Lung (tissue), 12 donors: ENCODE results near the gene GPBAR1. TPM values are rescaled to one million over a fixed set of nuclear protein-coding genes. Genes with fewer than 3 reads are reported as not detected.

ENCODE experiments used
- ATAC-seq: fragments of 200-7000 bp; cut with Tn5 transposase; one replicate; pipeline ENCODE4 v1.9.1; 2020; ENCODE audit warnings: moderate number of reproducible peaks; ENCODE audit not compliant: insufficient read depth, low FRiP score
- DNase-seq, 3 donors: peaks; one replicate each; pipeline ENCODE4 v3.0.0-alpha.2; 2013 to 2017
- H3K27ac ChIP-seq, 2 donors: one replicate each; pipeline ENCODE4 v1.5.1; 2013; ENCODE audit warnings: mild to moderate bottlenecking in 2 of 2, moderate library complexity in 2 of 2, control low read depth in 1 of 2, inconsistent platforms in 1 of 2, low read depth in 1 of 2, low read length in 1 of 2
- H3K27me3 ChIP-seq, 3 donors: one replicate each; pipeline ENCODE4 v1.5.1; 2013; ENCODE audit warnings: low read length in 2 of 3; ENCODE audit not compliant: control insufficient read depth in 3 of 3, insufficient read depth in 3 of 3
- H3K36me3 ChIP-seq, 4 donors: one replicate each; pipeline ENCODE4 v1.5.1; 2013; ENCODE audit warnings: low read length in 4 of 4, mild to moderate bottlenecking in 1 of 4, moderate library complexity in 1 of 4; ENCODE audit not compliant: control insufficient read depth in 4 of 4, insufficient read depth in 4 of 4
- H3K4me1 ChIP-seq, 5 donors: one replicate each; pipeline ENCODE4 v1.5.1; 2013; ENCODE audit warnings: low read length in 5 of 5, mild to moderate bottlenecking in 2 of 5, moderate library complexity in 1 of 5; ENCODE audit not compliant: control insufficient read depth in 5 of 5, insufficient read depth in 5 of 5
- H3K4me3 ChIP-seq: one replicate; pipeline ENCODE4 v1.5.1; 2013; ENCODE audit warnings: mild to moderate bottlenecking, control low read depth, moderate library complexity
- H3K9ac ChIP-seq, 2 donors: one replicate each; pipeline ENCODE4 v1.5.1; 2013; ENCODE audit warnings: low read length in 2 of 2, control low read depth in 1 of 2; ENCODE audit not compliant: insufficient read depth in 1 of 2
- H3K9me3 ChIP-seq, 4 donors: one replicate each; pipeline ENCODE4 v1.5.1; 2013; ENCODE audit warnings: low read length in 3 of 4, mild to moderate bottlenecking in 1 of 4, moderate library complexity in 1 of 4; ENCODE audit not compliant: control insufficient read depth in 4 of 4, insufficient read depth in 3 of 4
- WGBS, 2 donors: extraction: QIAGEN DNeasy Blood & Tissue Kit; methylation state at CpG; one replicate each; pipeline ENCODE4 v1.1.7; 2013; 5-methylcytosine and 5-hydroxymethylcytosine counted together
- polyA plus RNA-seq, 2 donors: library from polyadenylated mRNA; stranded (reverse); fragments of 200-250 nt; gene quantifications; one replicate each; pipeline ENCODE4 v1.2.1, GENCODE V29; 2013
- total RNA-seq, 2 donors: library from RNA; depleted of rRNA in 1 of 2; stranded (reverse); fragments of >200 nt in 1 of 2; gene quantifications; one replicate each; pipeline ENCODE4 v1.2.1, GENCODE V29; 2014 to 2021
- TF ChIP-seq, protein P1 (sequence below): IDR thresholded peaks from 2 replicates; pipeline ENCODE4 v1.5.1; 2012; ENCODE audit warnings: mild to moderate bottlenecking; ENCODE audit errors: control extremely low read depth, extremely low read depth
- donor health status: control.
- donor health status: control.
- donor health status: Bipolar disorder and iron deficiency.
- donor health status: healthy.
- donor health status: DM: yes; HTN: yes; CAD: no.

GPBAR1 gene
- total and polyA plus RNA-seq, 4 donors = 0.60 to 3.3 (median 2.1) TPM

DNA sequence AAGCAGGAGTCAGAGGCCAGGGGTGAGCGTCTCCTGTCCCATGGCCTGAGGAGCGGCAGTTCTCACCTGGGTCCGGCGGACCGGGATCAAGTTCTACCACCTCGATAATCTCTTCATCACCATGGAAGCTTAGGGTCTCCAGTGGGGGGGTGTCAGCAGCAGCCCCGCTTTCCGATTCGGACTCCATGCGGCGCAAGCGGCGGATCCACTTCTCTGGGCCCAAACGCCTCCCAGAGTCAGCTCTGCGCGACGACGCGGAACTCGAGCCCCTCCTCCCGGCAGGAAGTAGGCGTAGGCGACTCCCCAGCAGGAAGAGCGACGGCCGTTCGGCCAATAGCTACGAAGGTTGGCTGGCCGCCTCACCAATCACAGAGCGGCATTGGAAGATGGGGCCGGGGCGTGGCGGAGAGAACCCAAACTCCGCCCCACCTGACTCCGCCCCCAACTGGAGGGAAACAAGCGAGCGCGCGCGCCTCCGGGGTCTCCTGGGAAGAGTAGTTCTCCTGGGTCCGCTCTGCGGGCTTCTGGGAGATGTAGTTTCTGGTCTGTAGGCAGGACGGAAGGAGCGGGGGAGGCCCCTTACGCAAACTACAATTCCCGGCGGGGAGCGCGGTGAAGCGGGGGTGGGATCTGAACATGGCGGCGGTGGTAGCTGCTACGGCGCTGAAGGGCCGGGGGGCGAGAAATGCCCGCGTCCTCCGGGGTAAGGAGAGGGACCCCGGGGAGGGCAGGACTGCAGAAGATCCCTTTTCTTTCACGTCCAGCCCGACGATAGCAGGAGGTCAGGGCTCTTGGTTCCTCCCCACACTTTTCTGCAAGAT is 9.3 kb downstream of the GPBAR1 start, which contains the start of the genes AAMP and PNKD:
Gene AAMP, minus strand, starts transcription at position 238 of the 821 bp plus-strand sequence. Its CDS starts 51 bp downstream, at position 187.
Gene PNKD, plus strand, starts transcription at position 620 of the 821 bp plus-strand sequence. Its CDS starts 17 bp downstream, at position 637.
- TF ChIP-seq, protein P1, sequence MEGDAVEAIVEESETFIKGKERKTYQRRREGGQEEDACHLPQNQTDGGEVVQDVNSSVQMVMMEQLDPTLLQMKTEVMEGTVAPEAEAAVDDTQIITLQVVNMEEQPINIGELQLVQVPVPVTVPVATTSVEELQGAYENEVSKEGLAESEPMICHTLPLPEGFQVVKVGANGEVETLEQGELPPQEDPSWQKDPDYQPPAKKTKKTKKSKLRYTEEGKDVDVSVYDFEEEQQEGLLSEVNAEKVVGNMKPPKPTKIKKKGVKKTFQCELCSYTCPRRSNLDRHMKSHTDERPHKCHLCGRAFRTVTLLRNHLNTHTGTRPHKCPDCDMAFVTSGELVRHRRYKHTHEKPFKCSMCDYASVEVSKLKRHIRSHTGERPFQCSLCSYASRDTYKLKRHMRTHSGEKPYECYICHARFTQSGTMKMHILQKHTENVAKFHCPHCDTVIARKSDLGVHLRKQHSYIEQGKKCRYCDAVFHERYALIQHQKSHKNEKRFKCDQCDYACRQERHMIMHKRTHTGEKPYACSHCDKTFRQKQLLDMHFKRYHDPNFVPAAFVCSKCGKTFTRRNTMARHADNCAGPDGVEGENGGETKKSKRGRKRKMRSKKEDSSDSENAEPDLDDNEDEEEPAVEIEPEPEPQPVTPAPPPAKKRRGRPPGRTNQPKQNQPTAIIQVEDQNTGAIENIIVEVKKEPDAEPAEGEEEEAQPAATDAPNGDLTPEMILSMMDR = no peak
- no peaks in the 10 kb centered on the region for H3K9me3 ChIP-seq
- no peaks in the 10 kb centered on the region for H3K27me3 ChIP-seq
- ATAC-seq = peak; percentile 90
- peak within 1 kb of the TSS; percentile 88 to 97 for H3K9ac ChIP-seq
- peak within 1 kb of the TSS; percentile 69 to 84 for H3K27ac ChIP-seq
- peak within 1 kb of the TSS; percentile 74 for H3K4me3 ChIP-seq
- H3K4me1 ChIP-seq = peaks cover 5 to 27% (median 11%) of the 10 kb centered on the region in 5 donors
- 0% methylated on average over 62 to 64 of the region's 64 CpGs for WGBS, 2 donors
- peaks cover 12 to 31% (median 24%) of the 10 kb centered on the region in 4 donors for H3K36me3 ChIP-seq
- peak; percentile 100 for DNase-seq

DNA sequence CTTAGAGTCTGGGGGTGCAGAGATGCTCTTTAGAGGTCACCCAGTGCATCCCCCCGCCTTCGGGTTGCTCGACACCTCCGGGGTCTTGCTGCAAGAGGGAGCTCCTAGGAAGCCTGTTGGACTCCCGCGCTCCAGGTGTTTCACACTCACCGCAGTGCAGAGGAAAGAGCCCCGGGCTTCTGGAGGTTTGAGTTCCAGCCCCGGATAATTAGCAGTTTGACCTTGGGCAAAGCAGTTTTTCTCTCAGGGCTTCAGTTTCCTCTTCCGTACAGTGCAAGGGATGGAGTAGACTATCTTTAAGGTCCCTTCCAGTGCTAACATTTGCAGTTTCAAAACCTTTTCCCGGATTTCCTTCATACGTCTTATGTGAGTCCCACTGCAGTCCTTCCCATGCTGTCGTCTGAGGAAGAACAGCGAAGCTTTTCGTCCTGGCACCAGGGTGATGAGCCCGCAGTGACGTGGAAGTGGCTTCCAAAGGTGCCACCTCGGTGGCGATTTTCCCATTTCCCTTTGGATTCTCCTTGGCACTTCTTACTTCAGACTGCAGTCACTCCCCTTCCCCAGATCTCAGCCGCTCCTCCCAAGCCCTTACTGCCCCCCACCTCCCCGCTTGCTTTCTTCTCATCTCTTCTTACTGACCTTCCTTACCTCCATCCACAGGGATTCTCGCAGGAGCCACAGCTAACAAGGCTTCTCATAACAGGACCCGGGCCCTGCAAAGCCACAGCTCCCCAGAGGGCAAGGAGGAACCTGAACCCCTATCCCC is 10.1 kb downstream of the GPBAR1 start:
- WGBS, 2 donors = 4 to 9% methylated on average over 23 of the region's 23 CpGs
- Histone ChIP-seq H3K9me3 (no peaks in the 10 kb centered on the region), H3K4me1 (peaks cover 5 to 27% (median 11%) of the 10 kb centered on the region in 5 donors), H3K9ac (peak overlapping the region in 1 of 2 donors; percentile 59), H3K36me3 (peaks cover 13 to 33% (median 28%) of the 10 kb centered on the region in 4 donors), H3K4me3 (peak overlapping the region; percentile 74), H3K27ac (peak overlapping the region; percentile 18 to 69), H3K27me3 (no peaks in the 10 kb centered on the region)
- TF ChIP-seq, protein P1 = no peak
- no peak for DNase-seq
- ATAC-seq = no peak

DNA sequence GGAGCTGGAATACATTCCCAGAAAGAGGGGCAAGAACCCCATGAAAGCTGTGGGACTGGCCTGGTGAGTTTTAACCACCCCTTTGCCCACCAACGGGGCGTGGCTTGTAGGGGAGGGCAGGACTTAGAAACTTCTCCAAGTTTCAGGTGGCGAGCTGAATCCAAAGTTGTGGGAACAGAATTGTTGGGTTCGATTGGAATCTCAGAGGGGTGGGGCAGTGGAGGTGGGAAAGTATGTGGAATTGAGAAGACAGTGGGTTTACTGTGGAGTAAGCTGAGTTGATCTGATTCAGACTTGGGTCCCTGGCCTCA is 10.6 kb downstream of the GPBAR1 start:
- Histone ChIP-seq H3K9me3 (no peaks in the 10 kb centered on the region), H3K4me1 (peaks cover 5 to 27% (median 11%) of the 10 kb centered on the region in 5 donors), H3K36me3 (peaks cover 18 to 32% (median 29%) of the 10 kb centered on the region in 4 donors), H3K9ac (peak overlapping the region in 1 of 2 donors; percentile 59), H3K27me3 (no peaks in the 10 kb centered on the region), H3K27ac (peak overlapping the region in 1 of 2 donors; percentile 5), H3K4me3 (no peak overlapping the region)
- TF ChIP-seq, protein P1 = no peak
- no peak for DNase-seq
- no peak for ATAC-seq
- WGBS, 2 donors = 46 to 72% methylated on average over 4 of the region's 4 CpGs
